Liver (tissue), 9 donors: ENCODE measurements around the gene GALNT1. TPM values are rescaled to one million over a fixed set of nuclear protein-coding genes. Genes with fewer than 3 reads are reported as not detected.

Experiments used
- DNase-seq: peaks from one replicate; pipeline ENCODE4 v3.0.0-alpha.2; 2017; ENCODE audit warnings: low spot score
- H3K27ac ChIP-seq, 2 donors: one replicate each; pipeline ENCODE4 v1.7.0; 2013; ENCODE audit warnings: inconsistent platforms in 2 of 2, low read length in 2 of 2, control low read depth in 1 of 2, low read depth in 1 of 2, mild to moderate bottlenecking in 1 of 2
- H3K27me3 ChIP-seq, 4 donors: one replicate each; pipeline versions ENCODE4 v1.6.1 to v1.7.0; 2013; ENCODE audit warnings: low read length in 3 of 4, inconsistent platforms in 1 of 4, mild to moderate bottlenecking in 1 of 4, moderate library complexity in 1 of 4; ENCODE audit not compliant: control insufficient read depth in 4 of 4, insufficient read depth in 4 of 4
- H3K36me3 ChIP-seq, 4 donors: one replicate each; pipeline versions ENCODE4 v1.6.1 to v1.7.0; 2013; ENCODE audit warnings: low read length in 3 of 4, mild to moderate bottlenecking in 3 of 4, low read depth in 1 of 4, moderate library complexity in 1 of 4; ENCODE audit not compliant: control insufficient read depth in 4 of 4, insufficient read depth in 3 of 4
- H3K4me1 ChIP-seq, 4 donors: one replicate each; pipeline versions ENCODE4 v1.6.1 to v1.7.0; 2013; ENCODE audit warnings: low read length in 3 of 4, mild to moderate bottlenecking in 3 of 4, moderate library complexity in 1 of 4; ENCODE audit not compliant: control insufficient read depth in 4 of 4, insufficient read depth in 4 of 4
- H3K4me3 ChIP-seq, 3 donors: one replicate each; pipeline versions ENCODE4 v1.6.1 to v1.7.0; 2013; ENCODE audit warnings: low read length in 3 of 3, control low read depth in 1 of 3, low read depth in 1 of 3, mild to moderate bottlenecking in 1 of 3
- H3K9ac ChIP-seq, 2 donors: one replicate each; pipeline ENCODE4 v1.7.0; 2013; ENCODE audit warnings: low read length in 2 of 2, mild to moderate bottlenecking in 2 of 2, moderate library complexity in 2 of 2, control low read depth in 1 of 2, low read depth in 1 of 2
- H3K9me3 ChIP-seq, 4 donors: one replicate each; pipeline versions ENCODE4 v1.6.1 to v1.7.0; 2013; ENCODE audit warnings: low read length in 3 of 4; ENCODE audit not compliant: control insufficient read depth in 4 of 4
- ATF3 ChIP-seq: IDR thresholded peaks from 2 replicates; pipeline ENCODE4 v1.6.1; 2016; ENCODE audit warnings: antibody characterized with exemption
- CTCF ChIP-seq: fragments of 150-350 bp; IDR thresholded peaks from 2 replicates; pipeline ENCODE4 v1.5.1; 2017; ENCODE audit warnings: improper control_type of control experiment, low read depth, low read length; ENCODE audit not compliant: missing input control
- EGR1 ChIP-seq, 2 donors: IDR thresholded peaks; 2 replicates each; pipeline ENCODE4 v1.6.1; 2016 to 2018; ENCODE audit warnings: antibody characterized with exemption in 2 of 2, low read depth in 2 of 2
- FOXA1 ChIP-seq: IDR thresholded peaks from 2 replicates; pipeline ENCODE4 v1.6.1; 2016; ENCODE audit warnings: antibody characterized with exemption
- FOXA2 ChIP-seq: IDR thresholded peaks from 2 replicates; pipeline ENCODE4 v1.6.1; 2016; ENCODE audit warnings: antibody characterized with exemption
- GABPA ChIP-seq, 2 donors: IDR thresholded peaks in 1 of 2; conservative IDR thresholded peaks in 1 of 2; 2 replicates each; pipeline ENCODE4 v1.6.1; 2016; ENCODE audit warnings: antibody characterized with exemption in 2 of 2, mild to moderate bottlenecking in 1 of 2, moderate library complexity in 1 of 2
- HNF4A ChIP-seq, 2 donors: conservative IDR thresholded peaks; 2 replicates each; pipeline ENCODE4 v1.6.1; 2016; ENCODE audit warnings: antibody characterized with exemption in 2 of 2, mild to moderate bottlenecking in 2 of 2
- HNF4G ChIP-seq: IDR thresholded peaks from 2 replicates; pipeline ENCODE4 v1.6.1; 2016; ENCODE audit warnings: antibody characterized with exemption
- JUND ChIP-seq, 2 donors: IDR thresholded peaks; 2 replicates each; pipeline ENCODE4 v1.6.1; 2016; ENCODE audit warnings: antibody characterized with exemption in 2 of 2
- MAX ChIP-seq: IDR thresholded peaks from 2 replicates; pipeline ENCODE4 v1.6.1; 2016; ENCODE audit warnings: antibody characterized with exemption
- NR2F2 ChIP-seq: IDR thresholded peaks from 2 replicates; pipeline ENCODE4 v1.6.1; 2016; ENCODE audit warnings: antibody characterized with exemption
- RAD21 ChIP-seq, 2 donors: IDR thresholded peaks; 2 replicates each; pipeline ENCODE4 v1.6.1; 2016; ENCODE audit warnings: antibody characterized with exemption in 2 of 2, mild to moderate bottlenecking in 2 of 2
- RXRA ChIP-seq, 2 donors: IDR thresholded peaks; 2 replicates each; pipeline ENCODE4 v1.6.1; 2017 to 2018; ENCODE audit warnings: antibody characterized with exemption in 2 of 2, mild to moderate bottlenecking in 1 of 2
- WGBS: extraction: QIAGEN DNeasy Blood & Tissue Kit; methylation state at CpG from one replicate; pipeline ENCODE4 v1.1.7; 2013; 5-methylcytosine and 5-hydroxymethylcytosine counted together
- polyA plus RNA-seq, 2 donors: library from polyadenylated mRNA; stranded (reverse) in 1 of 2; unstranded in 1 of 2; fragments of 200-250 nt in 1 of 2; fragments of >200 nt in 1 of 2; fragmentation: Nextera tagmentation in 1 of 2; extraction: Ambion mirVana in 1 of 2; gene quantifications; one replicate each; pipeline versions ENCODE4 v1.2.1 to v1.2.3, GENCODE V29; 2013 to 2015
- total RNA-seq, 2 donors: library from RNA; depleted of rRNA; stranded (reverse); fragments of >200 nt; gene quantifications; one replicate each; pipeline ENCODE4 v1.2.3, GENCODE V29; 2014
- donor health status: healthy.
- donor health status: healthy.
- donor health status: healthy.
- donor health status: healthy.
- donor health status: healthy.

GALNT1 gene
- total and polyA plus RNA-seq, 4 donors, result 13.9 to 42.2 (median 26.5) TPM

GRCh38 chr18:35683021-35683420 lies 101.5 kb downstream of the GALNT1 start:
- no peaks in the 10 kb centered on the region for H3K27me3 ChIP-seq
- no peak for TF ChIP-seq CTCF
- no peak for TF ChIP-seq MAX
- TF ChIP-seq FOXA2, result no peak
- TF ChIP-seq ATF3, result no peak
- no peak for TF ChIP-seq NR2F2
- 100% methylated on average over 1 of the region's 1 CpG for WGBS
- H3K36me3 ChIP-seq, result peaks cover 4 to 5% (median 4%) of the 10 kb centered on the region in 4 donors
- H3K27ac ChIP-seq, result no peak overlapping the region
- H3K4me3 ChIP-seq, result no peak overlapping the region
- DNase-seq, result no peak
- H3K9ac ChIP-seq, result no peak overlapping the region
- H3K4me1 ChIP-seq, result no peaks in the 10 kb centered on the region
- H3K9me3 ChIP-seq, result no peaks in the 10 kb centered on the region

- Histone ChIP-seq H3K36me3 (peaks cover 3 to 15% (median 5%) of the 10 kb centered on the region in 4 donors), H3K4me3 (no peak overlapping the region), H3K9me3 (no peaks in the 10 kb centered on the region), H3K27ac (no peak overlapping the region), H3K27me3 (no peaks in the 10 kb centered on the region), H3K4me1 (no peaks in the 10 kb centered on the region), H3K9ac (no peak overlapping the region)
- no peak for DNase-seq
- 95% methylated on average over 1 of the region's 1 CpG for WGBS
- TF ChIP-seq MAX (no peak), FOXA2 (no peak), JUND (IDR thresholded peaks at IDR 0.05) (no peak)
Observed at GRCh38 chr18:35688757-35689156, 107.2 kb downstream of the GALNT1 start.

GRCh38 chr18:35689728-35690127 lies 108.2 kb downstream of the GALNT1 start:
- H3K9ac ChIP-seq, result no peak overlapping the region
- peaks cover 0 to 12% (median 5%) of the 10 kb centered on the region in 4 donors for H3K36me3 ChIP-seq
- DNase-seq, result no peak
- no peak overlapping the region for H3K4me3 ChIP-seq
- H3K9me3 ChIP-seq, result no peaks in the 10 kb centered on the region
- no peaks in the 10 kb centered on the region for H3K27me3 ChIP-seq
- H3K4me1 ChIP-seq, result no peaks in the 10 kb centered on the region
- TF ChIP-seq RXRA (IDR thresholded peaks at IDR 0.05), result no peak
- no peak for TF ChIP-seq NR2F2
- TF ChIP-seq FOXA1, result no peak
- no peak for TF ChIP-seq HNF4G
- TF ChIP-seq RAD21 (IDR thresholded peaks at IDR 0.05), result no peak
- no peak for TF ChIP-seq EGR1 (IDR thresholded peaks at IDR 0.05; ENCODE audit: low read depth in 2 of 2)
- TF ChIP-seq JUND (IDR thresholded peaks at IDR 0.05), result no peak
- TF ChIP-seq MAX, result no peak
- no peak for TF ChIP-seq GABPA (IDR thresholded peaks at IDR 0.05 in 1 of 2, conservative IDR thresholded peaks at IDR 0.05 in 1 of 2)
- no peak for TF ChIP-seq HNF4A (conservative IDR thresholded peaks at IDR 0.05)
- TF ChIP-seq FOXA2, result no peak
- WGBS, result 97% methylated on average over 5 of the region's 5 CpGs
- no peak overlapping the region for H3K27ac ChIP-seq
